ENCODE data around the gene SORCS1. TPM values are rescaled to one million over a fixed set of nuclear protein-coding genes. Genes with fewer than 3 reads are reported as not detected.

SORCS1 gene
- total and polyA plus RNA-seq, 2 experiments from 2014 or later, result 2.9 to 8.9 TPM

DNA sequence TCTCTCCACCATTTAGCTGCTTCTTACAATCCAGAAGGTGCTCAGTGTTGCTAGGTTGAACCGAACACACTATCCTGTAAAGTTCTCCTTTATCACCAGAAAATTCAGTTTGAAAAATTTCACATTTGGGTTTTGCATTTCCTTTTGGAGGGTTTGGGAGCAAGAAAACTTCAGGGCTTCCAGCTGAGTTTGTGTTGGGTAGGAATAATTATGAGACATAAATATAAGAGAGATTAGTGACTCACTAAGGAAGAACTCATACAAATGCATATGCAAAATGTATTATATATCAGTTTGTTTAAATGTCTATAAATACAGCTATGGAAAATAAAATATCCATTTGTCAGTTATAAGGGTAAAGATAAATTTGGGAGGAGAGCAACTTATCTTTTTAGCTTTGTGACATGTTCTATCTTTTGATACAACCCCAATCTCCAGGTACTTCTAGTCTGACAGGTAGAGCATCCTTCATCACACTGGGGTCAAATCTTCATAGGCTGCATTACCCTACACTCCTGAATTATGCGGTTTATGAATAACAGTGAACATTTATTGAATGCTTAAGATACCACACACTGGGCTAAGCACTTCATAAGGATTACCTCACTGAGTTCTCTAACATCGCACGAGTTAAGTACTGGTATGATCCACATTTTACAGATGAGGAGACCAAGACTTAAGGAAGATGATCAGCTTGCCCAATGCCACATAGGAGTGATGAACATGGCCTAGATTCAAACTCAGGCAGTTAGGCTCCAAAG lies 304.4 kb downstream of the SORCS1 start:
- Mint-ChIP-seq H3K9me3 (peaks cover 8% of the 10 kb centered on the region; the same call in 2 of the 3 replicates), H3K4me1 (peaks cover 12% of the 10 kb centered on the region), H3K36me3 (ENCODE audit: low read depth) (no peaks in the 10 kb centered on the region), H3K27ac (no peak overlapping the region), H3K4me3 (no peak overlapping the region), H3K27me3 (ENCODE audit: insufficient read depth, low read depth, poor library complexity) (peaks cover 2% of the 10 kb centered on the region)
- Histone ChIP-seq H3K9me2 (ENCODE audit: insufficient read depth) (no peaks in the 10 kb centered on the region), H3K4me1 (ENCODE audit: insufficient read depth) (no peaks in the 10 kb centered on the region), H2AFZ (no peak overlapping the region), H3K27me3 (ENCODE audit: insufficient read depth) (no peaks in the 10 kb centered on the region), H3K4me3 (no peak overlapping the region), H3F3A (replicated peaks; ENCODE audit: low read depth) (no peaks in the 10 kb centered on the region), H3K79me2 (replicated peaks; ENCODE audit: insufficient read depth) (no peaks in the 10 kb centered on the region), H3K36me3 (ENCODE audit: insufficient read depth) (no peaks in the 10 kb centered on the region), H4K20me1 (replicated peaks; ENCODE audit: insufficient read depth) (no peaks in the 10 kb centered on the region), H3K4me2 (no peak overlapping the region), H3K27ac (ENCODE audit: low read depth) (no peak overlapping the region)
- no peak for DNase-seq (ENCODE audit: low spot score)
- ATAC-seq, result no peak
- TF ChIP-seq ZNF462 (CRISPR knock-in tag; IDR thresholded peaks at IDR 0.05) (no peak), ZNF331 (CRISPR knock-in tag; IDR thresholded peaks at IDR 0.05; ENCODE audit: low read depth) (no peak), POLR2AphosphoS5 (IDR thresholded peaks at IDR 0.05; ENCODE audit: low read depth) (no peak), REST (IDR thresholded peaks at IDR 0.05; ENCODE audit: unreplicated experiment) (no peak), NANOG (IDR thresholded peaks at IDR 0.05; ENCODE audit: borderline replicate concordance) (no peak), JUNB (IDR thresholded peaks at IDR 0.05; ENCODE audit: unreplicated experiment) (no peak), EZH2 (IDR thresholded peaks at IDR 0.05; ENCODE audit: low read depth, unreplicated experiment) (no peak), ZNF114 (CRISPR knock-in tag; IDR thresholded peaks at IDR 0.05) (no peak), EZH2phosphoT487 (IDR thresholded peaks at IDR 0.05; ENCODE audit: unreplicated experiment) (no peak)
- TF ChIP-seq, protein P1, sequence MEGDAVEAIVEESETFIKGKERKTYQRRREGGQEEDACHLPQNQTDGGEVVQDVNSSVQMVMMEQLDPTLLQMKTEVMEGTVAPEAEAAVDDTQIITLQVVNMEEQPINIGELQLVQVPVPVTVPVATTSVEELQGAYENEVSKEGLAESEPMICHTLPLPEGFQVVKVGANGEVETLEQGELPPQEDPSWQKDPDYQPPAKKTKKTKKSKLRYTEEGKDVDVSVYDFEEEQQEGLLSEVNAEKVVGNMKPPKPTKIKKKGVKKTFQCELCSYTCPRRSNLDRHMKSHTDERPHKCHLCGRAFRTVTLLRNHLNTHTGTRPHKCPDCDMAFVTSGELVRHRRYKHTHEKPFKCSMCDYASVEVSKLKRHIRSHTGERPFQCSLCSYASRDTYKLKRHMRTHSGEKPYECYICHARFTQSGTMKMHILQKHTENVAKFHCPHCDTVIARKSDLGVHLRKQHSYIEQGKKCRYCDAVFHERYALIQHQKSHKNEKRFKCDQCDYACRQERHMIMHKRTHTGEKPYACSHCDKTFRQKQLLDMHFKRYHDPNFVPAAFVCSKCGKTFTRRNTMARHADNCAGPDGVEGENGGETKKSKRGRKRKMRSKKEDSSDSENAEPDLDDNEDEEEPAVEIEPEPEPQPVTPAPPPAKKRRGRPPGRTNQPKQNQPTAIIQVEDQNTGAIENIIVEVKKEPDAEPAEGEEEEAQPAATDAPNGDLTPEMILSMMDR (conservative IDR thresholded peaks at IDR 0.05; ENCODE audit: low read depth in 2 of 2), result no peak
- TF ChIP-seq, protein P2, sequence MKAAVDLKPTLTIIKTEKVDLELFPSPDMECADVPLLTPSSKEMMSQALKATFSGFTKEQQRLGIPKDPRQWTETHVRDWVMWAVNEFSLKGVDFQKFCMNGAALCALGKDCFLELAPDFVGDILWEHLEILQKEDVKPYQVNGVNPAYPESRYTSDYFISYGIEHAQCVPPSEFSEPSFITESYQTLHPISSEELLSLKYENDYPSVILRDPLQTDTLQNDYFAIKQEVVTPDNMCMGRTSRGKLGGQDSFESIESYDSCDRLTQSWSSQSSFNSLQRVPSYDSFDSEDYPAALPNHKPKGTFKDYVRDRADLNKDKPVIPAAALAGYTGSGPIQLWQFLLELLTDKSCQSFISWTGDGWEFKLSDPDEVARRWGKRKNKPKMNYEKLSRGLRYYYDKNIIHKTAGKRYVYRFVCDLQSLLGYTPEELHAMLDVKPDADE (IDR thresholded peaks at IDR 0.05), result no peak

Data from GM23338 (cell line).